MCF 10A (cell line): Measurements from ENCODE around the gene ARHGEF39. TPM values are rescaled to one million over a fixed set of nuclear protein-coding genes. Genes with fewer than 3 reads are reported as not detected.
A peak's percentile ranks its signal among the peaks of the same experiment; 100 is the strongest.

Experiments
- BruUV-seq: library from RNA; stranded (reverse); fragments of 400-500 nt; replicated peaks from 2 replicates; lab custom pipeline; 2021; lab: Mats Ljungman, UMichigan
- CTCF ChIA-PET: fragments of 300-600 bp; sonication (Branson Sonifier 250); formaldehyde crosslinking; extraction: SDS; loops from one replicate; lab custom pipeline; 2021; ENCODE audit warnings: antibody characterized with exemption, inconsistent platforms; lab: Yijun Ruan, JAX
- POLR2A ChIA-PET: fragments of 300-600, 350-650 bp; sonication (Branson Sonifier 250); formaldehyde crosslinking; extraction: SDS; loops from one replicate; lab custom pipeline; 2020; ENCODE audit warnings: antibody characterized with exemption, inconsistent platforms; lab: Yijun Ruan, JAX
- DNase-seq: peaks from one replicate; pipeline ENCODE4 v3.0.0-alpha.2; 2018; ENCODE audit not compliant: unreplicated experiment
- H3K27ac Mint-ChIP-seq: one replicate; pipeline ENCODE4 v1.8.0; 2022; ENCODE audit warnings: mild to moderate bottlenecking, low read depth, mixed read lengths; ENCODE audit not compliant: unreplicated experiment
- H3K27me3 Mint-ChIP-seq: one replicate; pipeline ENCODE4 v1.8.0; 2022; ENCODE audit warnings: mixed read lengths; ENCODE audit not compliant: insufficient read depth, unreplicated experiment
- H3K36me3 Mint-ChIP-seq: one replicate; pipeline ENCODE4 v1.8.0; 2022; ENCODE audit warnings: mild to moderate bottlenecking, moderate library complexity, mixed read lengths; ENCODE audit not compliant: insufficient read depth, unreplicated experiment
- H3K4me1 Mint-ChIP-seq: one replicate; pipeline ENCODE4 v1.8.0; 2022; ENCODE audit warnings: mixed read lengths; ENCODE audit not compliant: insufficient read depth, unreplicated experiment
- H3K4me3 Mint-ChIP-seq: one replicate; pipeline ENCODE4 v1.8.0; 2022; ENCODE audit warnings: mild to moderate bottlenecking, moderate library complexity, mixed read lengths; ENCODE audit not compliant: unreplicated experiment
- H3K9me3 Mint-ChIP-seq: one replicate; pipeline ENCODE4 v1.8.0; 2022; ENCODE audit warnings: mixed read lengths; ENCODE audit not compliant: unreplicated experiment
- intact Hi-C: fragments of 100-400 bp; cut with micrococcal nuclease; formaldehyde crosslinking; loops from 2 replicates; pipeline ENCODE4 v1.14.1; 2022
- total RNA-seq: library from RNA; stranded (reverse); gene quantifications from 2 replicates; pipeline ENCODE4 v1.2.3, GENCODE V29; 2022
- TF ChIP-seq, protein P1 (sequence below): fragments of 200-600 bp; IDR thresholded peaks from one replicate; pipeline ENCODE4 v1.8.0; 2022; ENCODE audit warnings: antibody characterized with exemption, mild to moderate bottlenecking; ENCODE audit not compliant: unreplicated experiment

Gene ARHGEF39
- total RNA-seq, 1 experiment from 2014 or later = 5.1 TPM

DNA sequence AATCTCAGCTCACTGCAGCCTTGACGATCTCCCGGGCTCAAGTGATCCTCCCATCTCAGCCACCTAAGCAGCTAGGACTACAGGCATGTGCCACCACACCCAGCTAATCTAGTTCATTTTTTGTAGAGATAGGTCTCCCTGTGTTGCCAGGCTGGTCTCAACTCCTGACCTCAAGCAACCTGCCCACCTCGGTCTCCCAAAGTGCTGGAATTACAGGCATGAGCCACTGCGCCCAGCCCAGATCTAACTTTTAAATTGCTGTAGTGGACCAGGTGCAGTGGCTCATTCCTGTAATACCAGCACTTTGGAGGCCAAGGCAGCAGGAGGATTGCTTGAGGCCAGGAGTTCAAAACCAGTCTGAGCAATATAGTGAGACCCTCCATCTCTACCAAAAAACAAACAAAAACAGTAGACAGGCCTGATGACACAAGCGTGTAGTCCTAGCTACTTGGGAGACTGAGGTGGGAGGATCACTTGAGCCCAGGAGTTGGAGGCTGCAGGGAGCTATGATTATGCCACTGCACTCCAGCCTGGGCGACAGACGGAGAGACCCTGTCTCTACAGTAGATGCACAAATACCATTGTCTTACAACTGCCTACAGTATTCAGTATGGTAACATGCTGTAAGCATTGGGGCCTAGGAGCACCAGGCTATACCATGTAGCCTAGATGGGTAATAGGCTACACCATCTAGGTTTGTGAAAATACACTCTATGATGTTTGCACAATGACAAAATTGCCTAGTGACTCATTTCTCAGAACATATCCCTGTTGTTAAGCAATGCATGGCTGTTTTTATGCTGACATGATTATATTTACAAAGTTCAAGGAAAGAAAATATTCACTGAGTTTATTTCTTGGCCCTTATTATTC is 12.8 kb downstream of the ARHGEF39 start:
- TF ChIP-seq, protein P1, sequence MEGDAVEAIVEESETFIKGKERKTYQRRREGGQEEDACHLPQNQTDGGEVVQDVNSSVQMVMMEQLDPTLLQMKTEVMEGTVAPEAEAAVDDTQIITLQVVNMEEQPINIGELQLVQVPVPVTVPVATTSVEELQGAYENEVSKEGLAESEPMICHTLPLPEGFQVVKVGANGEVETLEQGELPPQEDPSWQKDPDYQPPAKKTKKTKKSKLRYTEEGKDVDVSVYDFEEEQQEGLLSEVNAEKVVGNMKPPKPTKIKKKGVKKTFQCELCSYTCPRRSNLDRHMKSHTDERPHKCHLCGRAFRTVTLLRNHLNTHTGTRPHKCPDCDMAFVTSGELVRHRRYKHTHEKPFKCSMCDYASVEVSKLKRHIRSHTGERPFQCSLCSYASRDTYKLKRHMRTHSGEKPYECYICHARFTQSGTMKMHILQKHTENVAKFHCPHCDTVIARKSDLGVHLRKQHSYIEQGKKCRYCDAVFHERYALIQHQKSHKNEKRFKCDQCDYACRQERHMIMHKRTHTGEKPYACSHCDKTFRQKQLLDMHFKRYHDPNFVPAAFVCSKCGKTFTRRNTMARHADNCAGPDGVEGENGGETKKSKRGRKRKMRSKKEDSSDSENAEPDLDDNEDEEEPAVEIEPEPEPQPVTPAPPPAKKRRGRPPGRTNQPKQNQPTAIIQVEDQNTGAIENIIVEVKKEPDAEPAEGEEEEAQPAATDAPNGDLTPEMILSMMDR = no peak
- DNase-seq = peak; percentile 82

DNA sequence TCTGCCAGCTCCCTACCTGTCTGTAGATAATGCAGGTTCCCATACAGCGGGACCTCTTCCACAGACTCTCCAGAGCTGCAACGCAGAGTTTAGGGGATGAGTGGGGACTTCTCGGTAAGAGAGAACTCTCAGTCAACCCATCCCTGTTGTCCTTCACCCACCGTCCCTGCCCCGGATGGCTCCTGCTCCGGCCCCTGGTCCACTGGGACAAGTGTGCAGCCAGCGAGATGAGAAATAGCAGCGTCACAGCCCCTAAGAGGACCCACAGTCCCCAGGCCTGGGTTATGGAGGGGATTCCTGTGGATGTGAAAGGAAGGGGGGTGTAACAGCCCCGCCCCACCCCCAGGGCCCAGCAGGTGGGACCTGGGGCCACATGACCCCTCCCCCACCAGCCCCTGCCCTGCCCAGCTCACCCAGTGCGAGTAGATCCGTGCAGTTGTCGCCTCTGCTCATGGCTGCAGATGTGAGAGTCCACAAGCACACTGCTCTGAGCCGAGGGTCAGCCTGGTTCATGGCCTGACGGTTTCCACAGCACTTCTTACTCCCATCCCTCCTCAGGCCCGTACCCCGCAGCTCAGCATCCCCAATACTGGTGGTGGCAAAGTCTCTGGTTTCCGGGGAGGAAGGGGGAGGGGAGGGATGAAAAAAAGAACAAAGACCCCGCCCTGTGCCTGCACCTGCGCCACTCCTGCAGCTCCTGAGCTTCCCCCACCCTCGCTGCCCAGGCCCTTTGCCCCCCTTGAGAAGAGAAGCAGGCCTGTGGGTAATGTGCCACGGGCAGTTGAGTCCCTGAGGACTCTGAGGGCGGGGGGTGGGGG is 14.4 kb downstream of the ARHGEF39 start, which contains the start of gene SIT1:
TSS of gene SIT1 (minus strand) at position 591 of the 818 bp plus-strand sequence. CDS start at position 513, 78 bp downstream.
- H3K4me3 Mint-ChIP-seq = no peak within 1 kb of the TSS
- no peaks in the 10 kb centered on the region for H3K27me3 Mint-ChIP-seq
- no peaks in the 10 kb centered on the region for H3K9me3 Mint-ChIP-seq
- POLR2A ChIA-PET = no interaction called here
- TF ChIP-seq, protein P1 = no peak
- CTCF ChIA-PET = interaction anchor here (0.6 to 0.9 kb wide), 3 partner anchors 30 to 82 kb away, joined by 3 read pairs; no protein-coding TSS in a partner anchor
- intact Hi-C loops = loop anchor here (10.0 kb wide), 1 partner anchor 254 kb away; the partner anchor contains the start of genes HRCT1 and SPAAR
- BruUV-seq = no TSS peak
- no peak for DNase-seq
- H3K4me1 Mint-ChIP-seq = peaks cover 5% of the 10 kb centered on the region
- H3K36me3 Mint-ChIP-seq = no peaks in the 10 kb centered on the region
- H3K27ac Mint-ChIP-seq = no peak within 1 kb of the TSS

More for the DNA sequence above, 12.8 kb downstream of the ARHGEF39 start:
- H3K4me3 Mint-ChIP-seq = no peak overlapping the region
- H3K4me1 Mint-ChIP-seq = peaks cover 5% of the 10 kb centered on the region
- POLR2A ChIA-PET = interaction anchor here (0.7 to 1.4 kb wide), 3 partner anchors 74 to 96 kb away, joined by 3 to 6 read pairs (median 5); partner anchors contain the start of genes CREB3, GBA2, RGP1 and TLN1
- intact Hi-C loops = loop anchor here (10.0 kb wide), 1 partner anchor 253 kb away; the partner anchor contains the start of genes HRCT1 and SPAAR
- H3K27me3 Mint-ChIP-seq = no peaks in the 10 kb centered on the region
- no peak overlapping the region for H3K27ac Mint-ChIP-seq
- BruUV-seq = no TSS peak
- H3K36me3 Mint-ChIP-seq = no peaks in the 10 kb centered on the region
- CTCF ChIA-PET = no interaction called here
- H3K9me3 Mint-ChIP-seq = no peaks in the 10 kb centered on the region

DNA sequence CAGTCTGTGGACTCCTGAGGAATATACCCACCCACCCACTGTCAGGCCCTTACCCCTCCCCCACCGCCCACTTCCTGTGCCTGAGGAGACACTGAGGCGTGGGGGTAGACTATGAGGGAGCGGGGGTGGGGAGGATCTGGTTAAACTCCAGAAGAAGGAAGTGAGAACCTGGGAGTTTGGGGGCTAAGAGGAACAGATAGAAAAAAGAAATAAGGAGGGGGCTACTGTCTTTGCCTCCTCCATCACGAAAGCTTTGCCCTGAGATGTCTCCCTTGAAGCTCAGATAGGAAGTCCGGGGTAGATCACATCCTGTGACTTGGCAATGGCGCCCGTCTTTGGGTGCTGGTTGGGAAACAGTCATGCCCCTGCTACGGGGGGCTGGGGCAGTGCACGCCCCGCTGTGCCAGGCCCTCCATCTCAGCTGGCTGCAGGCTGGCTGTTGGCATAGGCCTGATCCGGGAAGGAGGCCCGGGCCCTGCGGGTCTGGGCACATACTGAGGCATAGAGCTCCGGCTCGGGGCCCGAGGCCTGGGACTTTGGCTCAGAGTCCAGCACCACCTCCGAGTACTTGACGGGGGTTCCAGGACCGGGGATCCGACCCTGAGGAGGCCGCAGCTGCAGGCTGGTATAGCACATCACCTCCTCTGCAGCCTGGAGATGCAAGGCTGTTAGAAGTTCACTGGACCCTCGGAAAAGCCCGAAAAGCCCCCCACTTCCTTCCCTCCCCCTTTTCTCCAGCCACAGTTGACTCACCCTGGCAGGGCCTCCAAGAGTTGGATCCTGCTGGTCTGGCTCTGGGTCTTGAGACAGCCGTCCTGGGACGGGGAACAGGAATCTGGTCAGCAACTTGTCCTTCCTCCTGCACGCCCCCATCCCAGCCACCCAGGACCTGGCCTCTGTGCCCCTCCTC is 15.3 kb downstream of the ARHGEF39 start:
- Mint-ChIP-seq H3K27me3 (no peaks in the 10 kb centered on the region), H3K4me1 (peaks cover 7% of the 10 kb centered on the region), H3K36me3 (no peaks in the 10 kb centered on the region), H3K4me3 (no peak overlapping the region), H3K27ac (no peak overlapping the region), H3K9me3 (no peaks in the 10 kb centered on the region)
- ChIA-PET CTCF (interaction anchor here (0.7 to 4.8 kb wide), 6 partner anchors 12 to 83 kb away, joined by 3 to 28 read pairs (median 4); partner anchors contain the start of gene TLN1), POLR2A (interaction anchor here (0.6 to 5.8 kb wide), 3 partner anchors 7 to 535 kb away, joined by 3 to 61 read pairs (median 24); partner anchors contain the start of genes CCDC107, RMRP and TPM2)
- no TSS peak for BruUV-seq
- DNase-seq = no peak
- intact Hi-C loops = loop anchor here (10.0 kb wide), 1 partner anchor 255 kb away; the partner anchor contains the start of genes HRCT1 and SPAAR
- TF ChIP-seq, protein P1 = no peak
